Keratinocyte (primary cell): ENCODE results near the gene KAT2B. TPM values are rescaled to one million over a fixed set of nuclear protein-coding genes. Genes with fewer than 3 reads are reported as not detected.

Experiments
- DNase-seq: peaks from one replicate; pipeline ENCODE4 v3.0.0-alpha.2; 2011; ENCODE audit warnings: low read depth, missing footprints, low spot score
- FAIRE-seq: peaks from 2 replicates; lab custom pipeline; 2011; peaks lifted over from hg19 to GRCh38; lab: Jason Lieb, UNC
- H2AFZ ChIP-seq: 2 replicates; pipeline ENCODE4 v1.6.0; 2012; ENCODE audit warnings: low read length, control low read depth, inconsistent platforms; ENCODE audit not compliant: control insufficient read depth
- H3K27ac ChIP-seq: 2 replicates; pipeline ENCODE4 v1.5.1; 2011; ENCODE audit warnings: low read length; ENCODE audit not compliant: control insufficient read depth, insufficient read depth
- H3K27me3 ChIP-seq: 3 replicates; pipeline ENCODE4 v1.6.0; 2011; ENCODE audit warnings: low read length; ENCODE audit not compliant: control insufficient read depth, insufficient read depth; ENCODE audit errors: extremely low read depth
- H3K36me3 ChIP-seq, 2 experiments: 2 replicates in 1 of 2; 3 replicates in 1 of 2; pipeline ENCODE4 v1.5.1; 2011; ENCODE audit warnings: low read length in 2 of 2, mild to moderate bottlenecking in 1 of 2; ENCODE audit not compliant: control insufficient read depth in 2 of 2, insufficient read depth in 2 of 2; ENCODE audit errors: extremely low read depth in 1 of 2
- H3K4me1 ChIP-seq: 3 replicates; pipeline ENCODE4 v1.5.1; 2011; ENCODE audit warnings: low read length; ENCODE audit not compliant: control insufficient read depth, insufficient read depth; ENCODE audit errors: extremely low read depth
- H3K4me2 ChIP-seq: 3 replicates; pipeline ENCODE4 v1.6.0; 2011; ENCODE audit warnings: low read depth, low read length; ENCODE audit not compliant: control insufficient read depth, insufficient read depth; ENCODE audit errors: extremely low read depth
- H3K4me3 ChIP-seq, 3 experiments: fragments of 200-600 bp in 1 of 3; sonication (generic) in 1 of 3; 2 replicates in 2 of 3; 3 replicates in 1 of 3; pipeline ENCODE4 v1.5.1; 2011 to 2016; ENCODE audit warnings: low read length in 3 of 3, mild to moderate bottlenecking in 3 of 3, control low read depth in 2 of 3, inconsistent platforms in 1 of 3, low read depth in 1 of 3, mixed read lengths in 1 of 3, mixed run types in 1 of 3, moderate library complexity in 1 of 3; ENCODE audit not compliant: control insufficient read depth in 2 of 3, insufficient read depth in 2 of 3; ENCODE audit errors: extremely low read depth in 1 of 3
- H3K79me2 ChIP-seq: 2 replicates; pipeline ENCODE4 v1.6.0; 2012; ENCODE audit warnings: low read length; ENCODE audit not compliant: control insufficient read depth, insufficient read depth
- H3K9ac ChIP-seq: 3 replicates; pipeline ENCODE4 v1.6.0; 2011; ENCODE audit warnings: low read length; ENCODE audit not compliant: control insufficient read depth, insufficient read depth; ENCODE audit errors: extremely low read depth
- H3K9me1 ChIP-seq: 3 replicates; pipeline ENCODE4 v1.6.0; 2011; ENCODE audit warnings: low read length; ENCODE audit not compliant: control insufficient read depth, insufficient read depth; ENCODE audit errors: extremely low read depth
- H3K9me3 ChIP-seq: 2 replicates; pipeline ENCODE4 v1.5.1; 2012; ENCODE audit warnings: low read depth, low read length; ENCODE audit not compliant: control insufficient read depth
- H4K20me1 ChIP-seq: 3 replicates; pipeline ENCODE4 v1.6.0; 2011; ENCODE audit warnings: low read length; ENCODE audit not compliant: control insufficient read depth, insufficient read depth; ENCODE audit errors: extremely low read depth
- EZH2 ChIP-seq: IDR thresholded peaks from one replicate; pipeline ENCODE4 v1.6.1; 2012; ENCODE audit warnings: inconsistent platforms, mild to moderate bottlenecking, low read length, moderate library complexity
- dilution Hi-C: fragments of 300-500 bp; cut with MboI; formaldehyde crosslinking; loops from one replicate; pipeline ENCODE4 v1.7.0; 2020; ENCODE audit warnings: low sequenced_read_pairs; ENCODE audit not compliant: extremely low pct_ligation_motif_present
- polyA plus RNA-seq, 5 experiments: library from polyadenylated mRNA; depleted of rRNA in 3 of 5; stranded (reverse) in 3 of 5; stranded (forward) in 1 of 5; unstranded in 1 of 5; fragments of >200 nt; gene quantifications; 1 replicate in 1 of 5; 2 replicates in 3 of 5; 3 replicates in 1 of 5; pipeline versions ENCODE4 v1.2.1 to v1.2.3, GENCODE V29; 2011 to 2012; ENCODE audit warnings: missing spikeins in 2 of 5, low read depth in 1 of 5, low replicate concordance in 1 of 5
- TF ChIP-seq, protein P1 (sequence below), 3 experiments: IDR thresholded peaks in 1 of 3; conservative IDR thresholded peaks in 1 of 3; optimal IDR thresholded peaks in 1 of 3; 2 replicates in 2 of 3; 3 replicates in 1 of 3; pipeline versions ENCODE3 to v1.5.1; 2011; ENCODE audit warnings: low read length in 3 of 3, mild to moderate bottlenecking in 3 of 3, moderate library complexity in 2 of 3, control low read depth in 1 of 3, inconsistent platforms in 1 of 3; ENCODE audit not compliant: insufficient read depth in 2 of 3; ENCODE audit errors: extremely low read depth in 1 of 3

KAT2B gene
- polyA plus RNA-seq, 1 donor (not counting 4 experiments of a cell fraction or from before 2014, with no cell fraction given): 4.6 TPM

DNA sequence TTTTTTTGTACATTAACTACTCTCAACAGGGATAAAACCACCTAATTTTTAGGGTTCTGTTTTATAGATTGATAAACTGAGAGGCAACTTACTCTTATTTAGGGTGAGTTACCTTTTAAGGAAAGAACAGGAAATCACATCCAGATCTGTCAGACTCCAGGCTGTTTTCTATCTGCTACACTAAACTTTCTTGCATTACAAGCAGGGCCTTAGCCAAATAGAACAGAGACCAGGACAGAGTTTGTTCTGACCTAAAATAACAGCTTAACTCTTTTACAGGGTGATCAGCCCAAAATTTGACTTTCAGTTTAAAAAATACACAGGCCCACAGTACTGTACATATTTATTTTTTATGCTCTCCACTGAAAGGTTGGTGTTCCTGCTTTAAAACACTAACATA lies 107.1 kb downstream of the KAT2B start:
- H3K4me3 ChIP-seq: no peak overlapping the region
- FAIRE-seq: no peak
- H3K79me2 ChIP-seq: no peaks in the 10 kb centered on the region
- H4K20me1 ChIP-seq: no peaks in the 10 kb centered on the region
- TF ChIP-seq, protein P1, sequence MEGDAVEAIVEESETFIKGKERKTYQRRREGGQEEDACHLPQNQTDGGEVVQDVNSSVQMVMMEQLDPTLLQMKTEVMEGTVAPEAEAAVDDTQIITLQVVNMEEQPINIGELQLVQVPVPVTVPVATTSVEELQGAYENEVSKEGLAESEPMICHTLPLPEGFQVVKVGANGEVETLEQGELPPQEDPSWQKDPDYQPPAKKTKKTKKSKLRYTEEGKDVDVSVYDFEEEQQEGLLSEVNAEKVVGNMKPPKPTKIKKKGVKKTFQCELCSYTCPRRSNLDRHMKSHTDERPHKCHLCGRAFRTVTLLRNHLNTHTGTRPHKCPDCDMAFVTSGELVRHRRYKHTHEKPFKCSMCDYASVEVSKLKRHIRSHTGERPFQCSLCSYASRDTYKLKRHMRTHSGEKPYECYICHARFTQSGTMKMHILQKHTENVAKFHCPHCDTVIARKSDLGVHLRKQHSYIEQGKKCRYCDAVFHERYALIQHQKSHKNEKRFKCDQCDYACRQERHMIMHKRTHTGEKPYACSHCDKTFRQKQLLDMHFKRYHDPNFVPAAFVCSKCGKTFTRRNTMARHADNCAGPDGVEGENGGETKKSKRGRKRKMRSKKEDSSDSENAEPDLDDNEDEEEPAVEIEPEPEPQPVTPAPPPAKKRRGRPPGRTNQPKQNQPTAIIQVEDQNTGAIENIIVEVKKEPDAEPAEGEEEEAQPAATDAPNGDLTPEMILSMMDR (optimal IDR thresholded peaks at IDR 0.05 in 1 of 3, IDR thresholded peaks at IDR 0.05 in 1 of 3, conservative IDR thresholded peaks at IDR 0.05 in 1 of 3; ENCODE audit: extremely low read depth in 1 of 3, insufficient read depth in 2 of 3, low read length in 3 of 3): no peak
- no peak for TF ChIP-seq EZH2
- no peaks in the 10 kb centered on the region for H3K4me1 ChIP-seq
- H3K36me3 ChIP-seq: peaks cover 0 to 2% of the 10 kb centered on the region in 2 experiments
- no peak overlapping the region for H2AFZ ChIP-seq
- H3K9ac ChIP-seq: no peak overlapping the region
- no peak for DNase-seq
- H3K9me1 ChIP-seq: no peaks in the 10 kb centered on the region
- H3K4me2 ChIP-seq: no peak overlapping the region
- no peaks in the 10 kb centered on the region for H3K27me3 ChIP-seq
- H3K9me3 ChIP-seq: no peaks in the 10 kb centered on the region
- H3K27ac ChIP-seq: no peak overlapping the region
- dilution Hi-C loops: no loop called here

DNA sequence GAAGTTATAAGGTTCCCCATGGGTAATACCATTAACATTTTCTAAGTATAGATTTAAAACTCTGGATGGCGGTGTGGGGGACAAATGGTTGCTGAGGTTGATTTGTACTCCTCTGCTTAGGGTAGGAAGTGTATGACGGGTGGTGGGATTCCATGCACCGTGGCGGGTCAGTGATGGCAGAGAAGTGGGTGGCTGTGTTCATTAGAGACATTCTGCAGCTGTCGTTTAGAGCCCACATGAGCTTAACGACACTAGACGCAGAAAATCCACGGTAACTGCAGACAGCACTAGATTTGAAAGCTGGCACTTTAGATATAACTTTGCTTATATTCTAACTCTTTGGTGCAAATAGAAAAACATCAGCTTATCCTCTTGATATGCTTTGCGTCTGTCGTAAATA lies 108.2 kb downstream of the KAT2B start:
- H3K4me1 ChIP-seq: no peaks in the 10 kb centered on the region
- no peaks in the 10 kb centered on the region for H3K9me1 ChIP-seq
- no peak overlapping the region for H2AFZ ChIP-seq
- H3K27ac ChIP-seq: no peak overlapping the region
- no peak overlapping the region for H3K4me2 ChIP-seq
- FAIRE-seq (no peak), DNase-seq (no peak)
- no peaks in the 10 kb centered on the region for H4K20me1 ChIP-seq
- no peaks in the 10 kb centered on the region for H3K27me3 ChIP-seq
- no peaks in the 10 kb centered on the region for H3K9me3 ChIP-seq
- no peak overlapping the region for H3K9ac ChIP-seq
- no peaks in the 10 kb centered on the region for H3K79me2 ChIP-seq
- no peak for TF ChIP-seq EZH2
- TF ChIP-seq, protein P1 (optimal IDR thresholded peaks at IDR 0.05 in 1 of 3, IDR thresholded peaks at IDR 0.05 in 1 of 3, conservative IDR thresholded peaks at IDR 0.05 in 1 of 3; ENCODE audit: extremely low read depth in 1 of 3, insufficient read depth in 2 of 3, low read length in 3 of 3): no peak
- dilution Hi-C loops: no loop called here
- no peak overlapping the region for H3K4me3 ChIP-seq
- H3K36me3 ChIP-seq: peaks cover 0 to 2% of the 10 kb centered on the region in 2 experiments
